Spleen (tissue), 11 donors: ENCODE measurements around the gene CXCL14. TPM values are rescaled to one million over a fixed set of nuclear protein-coding genes. Genes with fewer than 3 reads are reported as not detected.

Experiments
- DNase-seq: peaks from one replicate; pipeline ENCODE4 v3.0.0-alpha.2; 2020
- H3K27ac ChIP-seq, 8 donors: fragments of 200-600 bp; sonication (generic) in 7 of 8; 1 replicate in 4 of 8; 2 replicates in 4 of 8; pipeline versions ENCODE4 v1.5.0 to v1.8.0; 2016 to 2021; ENCODE audit warnings: inconsistent platforms in 4 of 8, mild to moderate bottlenecking in 4 of 8, moderate library complexity in 1 of 8
- H3K27me3 ChIP-seq, 7 donors: fragments of 200-600 bp; sonication (generic) in 6 of 7; replicated peaks in 1 of 7; 1 replicate in 4 of 7; 2 replicates in 3 of 7; pipeline versions ENCODE4 v1.5.0 to v1.8.0; 2016 to 2021; ENCODE audit warnings: inconsistent platforms in 3 of 7, mild to moderate bottlenecking in 1 of 7
- H3K36me3 ChIP-seq, 6 donors: fragments of 200-600 bp; sonication (generic) in 5 of 6; 1 replicate in 4 of 6; 2 replicates in 2 of 6; pipeline versions ENCODE4 v1.5.0 to v1.8.0; 2016 to 2021; ENCODE audit warnings: inconsistent platforms in 2 of 6
- H3K4me1 ChIP-seq, 6 donors: fragments of 200-600 bp; sonication (generic) in 5 of 6; 1 replicate in 3 of 6; 2 replicates in 3 of 6; pipeline versions ENCODE4 v1.5.0 to v1.8.0; 2016 to 2021; ENCODE audit warnings: inconsistent platforms in 3 of 6
- H3K4me3 ChIP-seq, 8 donors: fragments of 200-600 bp; sonication (generic) in 7 of 8; 1 replicate in 4 of 8; 2 replicates in 4 of 8; pipeline versions ENCODE4 v1.5.0 to v1.8.0; 2016 to 2021; ENCODE audit warnings: inconsistent platforms in 4 of 8, mild to moderate bottlenecking in 4 of 8, moderate library complexity in 2 of 8
- H3K9me3 ChIP-seq, 8 donors: fragments of 200-600 bp; sonication (generic) in 7 of 8; 1 replicate in 4 of 8; 2 replicates in 4 of 8; pipeline versions ENCODE4 v1.5.0 to v1.8.0; 2016 to 2021; ENCODE audit warnings: inconsistent platforms in 4 of 8
- CTCF ChIP-seq, 11 experiments: fragments of 200-600 bp in 7 of 11; fragments of 450-650 bp in 4 of 11; sonication (generic) in 4 of 11; IDR thresholded peaks in 8 of 11; conservative IDR thresholded peaks in 3 of 11; 1 replicate in 7 of 11; 2 replicates in 4 of 11; pipeline versions ENCODE4 v1.4.0 to v1.8.0; 2016 to 2021; ENCODE audit warnings: antibody characterized with exemption in 11 of 11, inconsistent platforms in 4 of 11, mild to moderate bottlenecking in 1 of 11
- POLR2A ChIP-seq, 3 donors: fragments of 450-650 bp; IDR thresholded peaks; one replicate each; pipeline ENCODE4 v1.5.1; 2017; ENCODE audit warnings: antibody characterized with exemption in 3 of 3, mild to moderate bottlenecking in 1 of 3
- POLR2AphosphoS5 ChIP-seq, 3 donors: sonication (generic); formaldehyde crosslinking; IDR thresholded peaks; one replicate each; pipeline ENCODE4 v1.5.1; 2017; ENCODE audit warnings: antibody characterized with exemption in 3 of 3
- WGBS, 5 donors: extraction: QIAGEN DNeasy Blood & Tissue Kit in 3 of 5; methylation state at CpG; one replicate each; pipeline versions ENCODE4 v1.1.5 to v1.1.7; 2013 to 2018; 5-methylcytosine and 5-hydroxymethylcytosine counted together
- intact Hi-C: fragments of 100-400 bp; cut with DNase I; formaldehyde crosslinking; loops from one replicate; pipeline ENCODE4 v1.15.0; 2023; ENCODE audit warnings: low total_unique reads
- polyA plus RNA-seq, 3 donors: library from polyadenylated mRNA; stranded (reverse); fragments of 200-250 nt; gene quantifications; one replicate each; pipeline ENCODE4 v1.2.1, GENCODE V29; 2013
- total RNA-seq, 7 donors: library from RNA; depleted of rRNA in 3 of 7; stranded (reverse); fragments of >200 nt in 3 of 7; fragmentation: NEBNext Ultra II Directional in 4 of 7; extraction: Animal tissue kit (Norgen Biotek cat#: 25700) in 4 of 7; gene quantifications; one replicate each; pipeline versions ENCODE4 v1.1.0 to v1.2.1, GENCODE V29; 2016 to 2021
- donor health status: healthy with polysubstance abuse.
- donor health status: DM: no; HTN: no; CAD: no; lungs with moderate emphysema.
- donor health status: DM: no; HTN: no; CAD: no.
- donor health status: Bipolar disorder and iron deficiency.
- donor health status: healthy.
- donor health status: DM: no; HTN: no; CAD: no.
- donor health status: DM: yes; HTN: yes; CAD: no.

Gene CXCL14
- total and polyA plus RNA-seq, 10 donors = 10.3 to 67.1 (median 43.5) TPM

- no peak for DNase-seq
- H3K4me3 ChIP-seq = peak overlapping the region in 4 of 8 donors; percentile 52 to 70 (median 58)
- no peak overlapping the region for H3K27ac ChIP-seq
- peaks cover 12 to 29% (median 26%) of the 10 kb centered on the region in 6 donors for H3K4me1 ChIP-seq
- H3K9me3 ChIP-seq = no peaks in the 10 kb centered on the region
- no peak for TF ChIP-seq POLR2AphosphoS5 (IDR thresholded peaks at IDR 0.05)
- no peak for TF ChIP-seq CTCF (IDR thresholded peaks at IDR 0.05 in 8 of 11, conservative IDR thresholded peaks at IDR 0.05 in 3 of 11)
- no peak for TF ChIP-seq POLR2A (IDR thresholded peaks at IDR 0.05)
- no peaks in the 10 kb centered on the region for H3K36me3 ChIP-seq
- 31 to 46% (median 44%) methylated on average over 15 to 17 of the region's 17 CpGs for WGBS, 5 donors
- H3K27me3 ChIP-seq = peaks cover 0 to 99% (median 54%) of the 10 kb centered on the region in 7 donors
- intact Hi-C loops = no loop called here
Measured at GRCh38 chr5:135545099-135545498, 33.7 kb downstream of the CXCL14 start.

GRCh38 chr5:135543485-135544304 is 35.1 kb downstream of the CXCL14 start:
- intact Hi-C loops = no loop called here
- Histone ChIP-seq H3K4me1 (peaks cover 12 to 29% (median 26%) of the 10 kb centered on the region in 6 donors), H3K4me3 (peak overlapping the region; percentile 47 to 70 (median 53)), H3K27me3 (peaks cover 0 to 100% (median 60%) of the 10 kb centered on the region in 7 donors), H3K36me3 (no peaks in the 10 kb centered on the region), H3K27ac (peak overlapping the region in 1 of 8 donors; percentile 46), H3K9me3 (no peaks in the 10 kb centered on the region)
- TF ChIP-seq POLR2A (IDR thresholded peaks at IDR 0.05) = no peak
- TF ChIP-seq POLR2AphosphoS5 (IDR thresholded peaks at IDR 0.05) = peak in 2 of 3 donors; percentile 23 to 47
- DNase-seq = no peak
- WGBS, 5 donors = 1 to 2% (median 2%) methylated on average over 64 to 77 of the region's 77 CpGs

GRCh38 chr5:135543001-135543484 is 35.7 kb downstream of the CXCL14 start:
- H3K4me1 ChIP-seq = peaks cover 12 to 29% (median 26%) of the 10 kb centered on the region in 6 donors
- 14 to 27% (median 22%) methylated on average over 5 of the region's 5 CpGs for WGBS, 5 donors
- no peak for DNase-seq
- peak overlapping the region; percentile 47 to 70 (median 53) for H3K4me3 ChIP-seq
- H3K27ac ChIP-seq = no peak overlapping the region
- H3K27me3 ChIP-seq = peaks cover 0 to 100% (median 64%) of the 10 kb centered on the region in 7 donors
- H3K36me3 ChIP-seq = no peaks in the 10 kb centered on the region
- intact Hi-C loops = no loop called here
- TF ChIP-seq CTCF (IDR thresholded peaks at IDR 0.05 in 8 of 11, conservative IDR thresholded peaks at IDR 0.05 in 3 of 11) (no peak), POLR2AphosphoS5 (IDR thresholded peaks at IDR 0.05) (no peak), POLR2A (IDR thresholded peaks at IDR 0.05) (no peak)
- H3K9me3 ChIP-seq = no peaks in the 10 kb centered on the region

GRCh38 chr5:135541807-135542502 is 36.8 kb downstream of the CXCL14 start:
- Histone ChIP-seq H3K4me3 (no peak overlapping the region), H3K9me3 (no peaks in the 10 kb centered on the region), H3K27me3 (peaks cover 0 to 100% (median 68%) of the 10 kb centered on the region in 7 donors), H3K36me3 (no peaks in the 10 kb centered on the region), H3K4me1 (peaks cover 12 to 29% (median 26%) of the 10 kb centered on the region in 6 donors), H3K27ac (no peak overlapping the region)
- no peak for TF ChIP-seq CTCF (IDR thresholded peaks at IDR 0.05 in 8 of 11, conservative IDR thresholded peaks at IDR 0.05 in 3 of 11)
- TF ChIP-seq POLR2A (IDR thresholded peaks at IDR 0.05) = no peak
- TF ChIP-seq POLR2AphosphoS5 (IDR thresholded peaks at IDR 0.05) = no peak
- 31 to 51% (median 45%) methylated on average over 11 of the region's 11 CpGs for WGBS, 5 donors
- intact Hi-C loops = no loop called here
- no peak for DNase-seq
